Activated CD4-positive, alpha-beta T cell treated with anti-CD3 and anti-CD28 coated beads, Interleukin-2, amount 50 U/mL, for 1 hour (primary cell): ENCODE measurements around the gene GSC2.

Experiments
- DNase-seq: peaks from one replicate; pipeline ENCODE4 v3.0.0-alpha.2; 2020

Gene GSC2, protein sequence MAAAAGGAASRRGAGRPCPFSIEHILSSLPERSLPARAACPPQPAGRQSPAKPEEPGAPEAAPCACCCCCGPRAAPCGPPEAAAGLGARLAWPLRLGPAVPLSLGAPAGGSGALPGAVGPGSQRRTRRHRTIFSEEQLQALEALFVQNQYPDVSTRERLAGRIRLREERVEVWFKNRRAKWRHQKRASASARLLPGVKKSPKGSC

DNA sequence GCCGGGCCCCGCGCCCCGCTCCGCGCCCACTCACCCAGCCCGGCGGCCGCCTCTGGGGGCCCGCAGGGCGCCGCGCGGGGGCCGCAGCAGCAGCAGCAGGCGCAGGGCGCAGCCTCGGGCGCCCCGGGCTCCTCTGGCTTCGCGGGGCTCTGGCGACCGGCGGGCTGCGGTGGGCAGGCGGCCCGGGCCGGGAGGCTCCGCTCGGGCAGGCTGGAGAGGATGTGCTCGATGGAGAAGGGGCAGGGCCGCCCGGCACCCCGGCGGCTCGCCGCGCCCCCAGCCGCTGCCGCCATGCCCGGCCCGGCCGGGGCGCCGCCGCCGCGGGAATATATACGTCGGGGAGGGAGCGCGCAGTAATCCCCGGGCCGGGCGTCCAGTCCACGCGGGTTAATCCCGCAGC lies at the start of gene GSC2:
GSC2 (minus strand) TSS at position 302 of the 400 bp plus-strand sequence; CDS start at position 293, 9 bp downstream.
- no peak for DNase-seq

DNA sequence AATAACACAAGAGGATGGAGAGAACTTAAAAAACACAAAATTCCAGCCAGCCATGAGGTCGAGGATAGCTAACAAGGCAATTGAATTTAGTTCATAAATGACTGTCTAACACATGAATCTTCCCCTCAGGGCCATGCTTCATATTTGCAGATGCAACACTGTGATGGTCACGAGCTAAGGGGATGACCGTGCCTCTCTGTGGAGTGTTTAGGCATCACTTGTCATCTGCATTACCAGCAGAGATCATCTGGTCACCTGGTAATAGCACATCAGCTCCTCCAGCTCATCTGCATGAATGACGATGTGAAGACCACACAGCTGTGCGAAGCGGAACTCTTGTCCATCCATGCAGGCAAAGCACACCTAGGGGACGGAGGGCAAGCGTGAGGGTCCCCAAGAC lies 49.4 kb upstream of the GSC2 start:
- DNase-seq = no peak

DNA sequence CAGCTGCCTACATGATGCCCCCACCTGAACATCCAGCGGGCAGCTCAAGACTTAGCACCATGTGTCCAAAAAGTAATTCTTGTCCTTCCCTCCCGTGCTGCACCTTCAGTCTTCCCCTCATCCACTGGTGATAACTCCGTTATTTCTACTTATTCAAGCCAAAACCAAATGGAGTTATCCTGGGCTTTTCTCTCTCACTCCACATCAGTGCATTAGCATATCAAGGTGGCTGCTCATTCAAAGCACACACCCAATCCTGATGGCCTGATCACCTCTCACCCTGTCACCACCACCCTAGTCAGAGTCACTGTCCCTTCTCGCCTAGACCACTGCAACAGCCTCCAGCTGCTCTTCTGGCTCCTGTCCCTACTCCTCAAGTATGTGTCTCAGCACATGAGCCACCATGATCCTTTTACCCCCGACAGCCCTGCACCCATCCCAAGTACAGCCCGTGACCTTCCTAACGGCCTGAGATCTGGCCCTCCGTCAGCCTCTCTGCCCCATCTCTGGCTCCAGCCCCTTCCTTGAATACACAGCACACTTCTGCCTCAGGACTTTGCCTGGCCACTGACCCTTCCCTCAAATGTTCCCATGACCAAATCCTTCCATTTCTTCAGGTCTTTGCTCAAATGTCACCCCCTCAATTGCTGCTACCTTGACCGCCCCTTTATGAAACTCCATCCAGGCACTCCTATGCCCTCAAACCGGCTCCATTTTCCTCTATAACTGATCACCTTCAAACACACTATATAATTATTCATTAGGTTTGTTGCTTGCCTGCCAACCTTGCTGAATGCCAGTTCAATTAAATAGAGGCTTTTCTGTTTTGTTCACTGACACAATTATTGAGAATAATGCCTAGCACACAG lies 48.1 kb upstream of the GSC2 start:
- DNase-seq = no peak

DNA sequence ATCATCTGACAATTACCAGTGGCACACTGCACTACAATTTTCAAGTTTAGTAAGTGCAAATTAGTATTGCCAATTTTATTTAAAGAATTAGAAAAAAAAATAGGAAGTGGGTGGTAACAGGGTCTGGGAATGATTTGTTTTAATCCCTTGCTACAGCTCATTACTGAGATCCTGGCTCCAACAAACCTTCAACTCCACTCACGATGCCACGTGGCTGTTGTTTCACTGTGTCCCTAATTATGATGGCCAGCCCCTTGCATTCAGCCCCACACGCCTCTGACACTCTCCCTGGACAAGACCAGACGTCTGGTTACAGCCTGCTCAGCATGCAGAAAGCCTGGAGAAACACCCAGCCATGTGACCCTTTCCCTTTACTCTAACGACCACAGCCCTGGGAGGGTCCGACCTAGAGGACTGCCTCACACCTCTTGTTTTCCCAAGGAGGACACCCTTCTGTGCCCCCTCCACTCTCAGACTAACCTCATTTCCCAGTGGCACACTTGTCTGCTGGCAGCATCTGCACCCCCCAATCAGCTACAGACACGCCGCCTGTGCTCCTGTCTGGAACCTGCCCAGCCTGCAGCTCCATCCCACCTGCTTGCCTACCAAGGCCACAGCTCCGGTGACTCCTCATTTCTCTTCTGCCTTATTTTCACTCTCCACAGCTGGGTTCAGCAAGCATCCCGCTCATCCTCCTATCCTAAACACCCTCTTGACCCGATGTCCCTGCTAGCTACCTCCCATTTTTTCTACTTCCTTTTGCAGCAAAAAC lies 46.9 kb upstream of the GSC2 start:
- DNase-seq = no peak

DNA sequence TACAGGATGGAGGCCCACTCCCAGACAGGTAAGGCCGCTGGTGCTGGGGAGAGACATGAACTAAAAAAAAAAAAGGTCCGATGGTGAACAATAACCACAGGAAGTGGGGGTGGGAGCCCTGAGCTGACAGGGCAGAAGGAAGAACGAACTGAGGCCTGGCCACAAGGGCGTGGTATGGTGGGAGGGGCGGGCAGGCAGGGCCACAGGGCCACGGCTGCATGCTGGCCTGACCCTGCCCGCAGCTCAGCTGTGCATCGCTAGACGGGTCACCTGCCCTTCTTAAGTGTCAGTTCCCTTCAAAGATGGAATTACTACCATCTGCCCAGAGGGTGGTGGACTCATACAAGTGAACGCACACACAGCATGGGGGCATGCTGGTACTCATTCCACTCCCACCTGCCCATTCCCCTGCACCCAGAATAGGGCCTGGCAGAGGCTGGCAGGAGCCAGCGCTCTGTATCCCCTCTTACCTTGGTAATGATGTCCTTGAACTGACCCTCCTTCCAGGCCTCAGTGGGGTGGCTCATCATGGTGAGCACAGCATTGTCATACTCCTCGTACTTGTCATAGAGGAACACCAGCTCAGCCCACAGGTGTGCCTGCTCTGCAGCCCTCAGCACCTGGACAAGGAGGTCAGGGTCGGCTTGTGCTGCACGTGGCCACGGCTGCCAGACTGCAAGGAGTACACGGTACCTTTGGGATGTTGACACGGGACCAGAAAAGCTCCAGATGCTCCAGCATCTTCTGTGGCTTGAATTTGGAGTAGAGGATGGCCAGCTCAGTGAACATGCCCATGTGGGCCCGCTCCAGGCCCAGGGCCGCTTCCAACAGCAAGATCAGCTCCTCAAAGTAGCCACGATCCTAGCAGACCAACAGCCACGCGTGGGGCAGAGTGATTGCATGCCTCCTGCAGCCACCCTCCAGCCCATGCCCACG lies 46.0 kb upstream of the GSC2 start:
- no peak for DNase-seq

DNA sequence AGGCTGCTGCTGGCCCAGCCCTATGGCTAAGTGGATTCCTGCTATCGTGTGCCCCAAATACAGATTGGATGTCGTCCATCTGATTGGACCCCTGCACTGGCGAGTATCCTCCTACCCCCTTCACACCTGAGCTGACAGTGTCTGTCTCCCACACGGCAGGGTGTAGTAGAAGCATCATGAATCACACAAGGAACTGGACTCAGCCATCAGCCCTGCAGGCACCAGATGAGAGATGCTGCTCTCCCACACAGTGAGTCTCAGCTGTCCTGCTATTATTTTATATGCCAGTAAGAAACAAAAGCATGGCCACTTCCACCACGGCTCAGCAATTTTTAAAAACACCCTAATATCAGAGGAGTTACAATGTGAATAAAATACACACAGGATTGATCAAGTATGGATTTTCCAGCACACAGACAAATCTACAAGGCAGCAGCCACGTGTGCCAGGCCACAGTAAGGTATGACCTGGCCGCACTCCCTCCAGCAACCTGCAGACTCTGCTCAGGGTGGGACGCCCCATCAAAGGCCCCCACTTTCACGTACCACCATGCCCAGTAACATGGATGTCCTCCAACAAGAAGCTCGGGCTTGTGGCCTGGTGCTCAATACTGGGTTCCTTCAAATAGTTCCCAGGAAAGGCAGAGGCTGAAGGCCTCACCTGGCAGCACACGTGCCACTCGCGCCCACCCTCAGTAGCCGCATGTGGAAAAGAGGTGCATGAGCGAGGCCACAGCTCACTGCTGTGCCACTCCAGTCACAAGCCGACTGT lies 44.9 kb upstream of the GSC2 start:
- no peak for DNase-seq

DNA sequence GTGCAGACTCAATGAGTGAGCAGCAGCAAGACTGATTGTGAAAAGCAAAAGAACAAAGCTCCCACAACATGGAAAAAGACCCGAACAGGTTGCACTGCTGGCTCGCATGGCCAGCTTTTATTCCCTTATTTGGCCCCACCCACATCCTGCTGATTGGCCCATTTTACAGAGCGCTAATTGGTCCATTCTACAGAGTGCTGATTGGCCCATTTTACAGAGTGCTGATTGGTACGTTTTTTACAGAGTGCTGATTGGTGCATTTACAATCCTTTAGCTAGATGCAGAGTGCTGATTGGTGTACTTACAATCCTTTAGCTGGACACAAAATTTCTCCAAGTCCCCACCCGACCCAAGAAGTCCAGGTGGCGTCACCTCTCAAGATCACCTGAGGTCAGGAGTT lies 43.8 kb upstream of the GSC2 start:
- no peak for DNase-seq

DNA sequence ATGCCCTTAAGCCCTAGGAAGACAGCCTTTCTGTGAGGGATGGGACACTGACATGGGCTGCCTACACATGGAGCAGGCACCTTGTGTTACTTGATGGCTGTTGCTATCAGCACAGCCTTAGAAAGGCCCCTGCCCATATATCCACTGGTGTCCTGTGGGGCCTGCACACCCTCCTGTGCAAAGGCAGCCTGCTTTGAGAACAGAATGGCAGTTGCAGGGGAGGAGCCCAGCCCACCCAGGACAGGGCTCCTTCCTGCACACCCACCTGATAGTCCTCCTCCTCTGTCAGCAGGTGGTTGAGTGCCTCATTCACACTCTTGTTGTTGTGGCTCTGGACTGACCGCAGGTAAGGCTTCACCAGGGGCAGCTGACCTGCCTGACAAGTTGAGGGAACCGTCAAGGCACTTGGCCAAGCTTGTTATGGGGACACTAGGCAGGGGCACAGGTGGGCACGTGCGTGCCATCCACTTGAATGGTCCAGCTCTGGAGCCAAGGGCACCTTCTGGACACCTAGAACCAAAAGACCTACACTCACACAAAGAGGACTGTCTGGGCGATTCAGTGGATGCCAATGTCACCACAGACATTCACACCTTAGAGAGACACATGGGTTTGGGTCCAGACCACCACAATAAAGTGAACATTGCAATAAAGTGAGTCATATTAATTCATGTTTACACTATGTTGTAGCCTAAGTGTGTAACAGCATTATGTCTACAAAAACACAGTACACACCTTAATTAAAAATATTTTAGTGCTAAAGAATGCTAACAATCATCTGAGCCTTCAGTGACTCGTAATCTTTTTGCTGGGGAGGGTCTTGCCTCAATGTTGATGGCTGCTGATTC lies 37.8 kb upstream of the GSC2 start:
- no peak for DNase-seq

DNA sequence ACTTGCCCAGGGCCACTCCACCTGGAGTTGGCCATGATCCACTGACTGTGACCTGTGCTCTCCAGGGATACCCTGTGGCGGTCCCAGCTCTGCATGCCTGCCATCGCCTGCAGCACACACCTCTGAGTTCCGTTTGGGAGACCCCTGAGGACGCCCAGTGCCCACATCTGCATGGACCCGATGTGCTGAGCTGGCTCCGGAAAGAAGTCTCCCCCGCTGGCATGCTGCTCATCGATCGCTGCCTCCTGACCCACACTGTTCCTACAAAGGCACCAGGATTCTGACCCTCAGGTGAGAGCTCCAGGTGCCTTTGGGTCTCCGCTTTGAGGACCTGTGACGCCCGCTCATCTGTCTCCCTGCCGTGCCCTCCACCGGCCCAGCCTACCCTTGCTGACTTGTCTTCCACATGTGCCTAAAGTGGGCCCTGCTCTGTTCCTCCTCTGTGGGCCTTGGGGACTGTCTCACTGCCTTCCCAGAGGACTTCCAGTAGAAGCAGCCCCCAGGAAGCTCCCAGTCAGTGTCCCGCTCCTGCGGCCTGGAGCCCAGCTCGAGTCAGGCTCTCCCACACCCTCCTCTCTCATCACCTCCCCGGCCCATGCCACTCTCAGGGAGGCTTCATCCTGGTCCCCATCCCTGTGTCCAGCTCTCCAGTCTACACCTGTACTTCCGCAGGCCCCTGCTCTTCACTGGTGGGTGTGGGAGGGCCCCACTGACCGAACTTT lies 34.3 kb upstream of the GSC2 start:
- DNase-seq = no peak

DNA sequence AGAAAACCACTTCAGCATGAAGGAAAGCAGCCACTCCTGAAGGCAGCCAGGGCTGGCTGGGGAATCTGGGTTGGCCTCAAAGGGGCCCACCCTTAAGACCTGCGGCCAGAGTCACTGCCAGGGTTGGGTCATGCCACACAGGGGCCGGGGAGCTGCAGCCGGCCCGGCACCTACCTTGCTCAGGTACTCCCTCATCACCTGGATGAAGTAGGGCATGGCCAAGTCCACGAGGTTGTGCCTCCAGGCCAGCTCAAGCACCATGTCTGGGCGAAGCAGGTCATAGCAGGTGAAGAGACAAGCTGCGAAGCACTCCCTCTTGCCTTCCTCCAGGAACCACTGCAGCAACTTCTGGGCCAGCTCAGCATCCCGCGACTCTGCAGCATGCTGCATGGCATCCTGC lies 33.1 kb upstream of the GSC2 start:
- DNase-seq = no peak

DNA sequence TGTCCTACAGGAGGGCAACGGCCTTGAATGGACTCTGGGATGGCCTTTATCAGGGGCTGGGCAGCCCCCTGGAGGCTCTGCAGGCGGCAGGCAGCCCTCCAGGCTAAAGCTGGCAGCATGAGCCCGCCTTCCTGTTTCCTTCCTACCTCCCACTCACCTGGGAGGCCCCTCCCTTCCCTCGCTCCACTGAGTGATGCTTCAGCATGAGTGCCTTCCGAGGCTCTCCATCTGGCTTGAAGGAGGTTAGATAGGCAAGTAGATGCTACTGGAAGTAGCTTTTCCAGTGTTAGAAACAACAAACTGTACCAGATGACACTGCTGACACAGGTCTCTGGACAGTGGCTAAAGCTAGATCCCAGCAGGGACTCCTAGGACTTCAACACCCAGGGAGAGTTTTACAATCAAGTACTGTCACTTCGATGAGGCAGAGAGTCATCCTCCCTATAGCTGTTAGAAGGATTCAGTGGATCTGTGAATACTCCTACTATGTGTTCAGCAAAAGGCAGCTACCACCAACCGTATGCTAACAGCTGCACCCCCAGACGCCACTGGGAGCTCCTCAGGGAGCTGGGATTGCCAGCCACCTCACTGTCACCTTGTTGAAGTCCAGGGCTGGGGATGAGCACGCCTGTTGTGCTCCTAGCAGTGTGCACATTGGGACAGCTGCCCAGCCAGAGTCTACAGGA lies 32.5 kb upstream of the GSC2 start:
- DNase-seq = no peak

DNA sequence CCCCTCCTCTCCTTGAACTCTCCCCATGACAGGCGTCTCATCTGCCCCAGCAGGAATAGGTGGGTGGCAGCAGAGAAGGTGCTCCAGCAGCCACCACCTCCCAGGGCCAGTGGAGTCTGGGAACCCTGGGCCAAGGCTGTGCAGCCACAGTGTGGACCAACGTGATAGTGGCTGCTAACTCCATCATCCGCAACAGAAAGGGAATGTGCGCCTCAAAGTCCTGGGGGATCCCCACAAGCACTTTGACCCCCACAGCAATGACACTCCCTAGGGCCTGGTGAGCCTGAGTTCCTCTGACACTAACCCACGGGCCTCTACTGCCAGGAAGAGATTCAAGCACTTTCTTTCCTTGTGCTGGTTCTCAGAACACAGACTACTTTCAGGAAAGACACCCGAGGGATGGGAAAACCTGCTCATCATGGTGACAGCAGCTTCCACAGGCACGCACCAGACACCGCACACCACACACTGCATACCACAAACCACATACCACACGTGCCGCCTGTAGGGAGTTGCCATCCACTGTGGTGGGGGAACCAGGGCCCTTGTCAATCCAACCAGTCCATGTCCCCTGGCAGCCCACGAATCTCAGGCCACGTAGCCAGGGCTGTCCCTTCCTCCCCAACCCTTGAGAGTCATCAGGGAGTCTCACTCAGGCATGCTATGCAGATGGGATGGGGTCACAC lies 31.8 kb upstream of the GSC2 start:
- no peak for DNase-seq

DNA sequence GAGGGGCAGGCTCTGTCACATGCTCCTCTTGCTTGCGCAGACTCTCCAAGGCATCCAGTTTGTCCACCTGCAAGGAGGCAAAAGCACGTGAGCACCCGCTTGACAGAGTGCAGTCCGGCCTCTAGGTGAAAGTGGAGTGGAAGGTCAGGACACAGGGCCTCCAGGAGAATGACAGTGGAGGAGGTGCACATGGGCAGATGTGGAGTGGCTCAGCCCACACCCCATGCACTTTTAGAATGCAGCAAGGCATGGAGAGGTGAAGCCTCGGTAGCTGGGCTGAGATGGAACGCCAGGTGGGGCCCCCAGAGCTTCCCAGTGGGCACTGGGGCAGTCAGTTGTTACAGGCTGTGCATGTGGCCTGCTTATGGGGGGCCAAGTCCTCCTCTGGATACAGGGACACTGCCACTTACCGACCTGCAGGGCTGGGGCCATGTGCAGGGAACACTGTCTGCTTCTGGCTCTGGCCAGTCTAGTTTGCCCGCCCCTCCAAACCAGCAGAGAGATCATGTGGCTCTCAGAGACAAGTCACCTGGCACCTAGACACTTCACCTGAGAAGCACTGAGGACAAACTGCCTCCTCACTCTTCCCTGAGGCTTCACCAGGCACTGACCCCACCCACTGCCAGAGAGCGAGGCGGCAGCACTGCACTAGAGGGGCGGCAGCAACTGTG lies 30.8 kb upstream of the GSC2 start:
- DNase-seq = no peak

DNA sequence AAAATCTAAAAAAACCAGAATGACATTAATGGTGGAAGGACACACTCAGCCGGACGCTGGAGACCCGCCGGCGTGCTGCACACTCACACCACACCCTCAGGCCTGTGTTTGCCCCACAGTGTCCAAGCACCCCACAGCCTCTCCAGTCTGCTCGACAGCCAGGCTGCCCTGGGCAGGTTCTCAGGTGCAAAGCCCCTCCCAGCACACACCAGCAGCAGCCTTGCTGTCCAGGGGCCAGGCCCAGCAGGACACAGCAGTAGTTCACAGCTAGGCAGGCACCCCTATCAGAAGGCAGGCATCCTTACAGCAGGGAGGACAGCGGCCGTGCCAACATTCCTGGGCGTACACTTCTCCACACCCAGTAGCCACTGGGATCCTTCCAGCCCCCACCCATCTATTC lies 30.1 kb upstream of the GSC2 start:
- DNase-seq = no peak

DNA sequence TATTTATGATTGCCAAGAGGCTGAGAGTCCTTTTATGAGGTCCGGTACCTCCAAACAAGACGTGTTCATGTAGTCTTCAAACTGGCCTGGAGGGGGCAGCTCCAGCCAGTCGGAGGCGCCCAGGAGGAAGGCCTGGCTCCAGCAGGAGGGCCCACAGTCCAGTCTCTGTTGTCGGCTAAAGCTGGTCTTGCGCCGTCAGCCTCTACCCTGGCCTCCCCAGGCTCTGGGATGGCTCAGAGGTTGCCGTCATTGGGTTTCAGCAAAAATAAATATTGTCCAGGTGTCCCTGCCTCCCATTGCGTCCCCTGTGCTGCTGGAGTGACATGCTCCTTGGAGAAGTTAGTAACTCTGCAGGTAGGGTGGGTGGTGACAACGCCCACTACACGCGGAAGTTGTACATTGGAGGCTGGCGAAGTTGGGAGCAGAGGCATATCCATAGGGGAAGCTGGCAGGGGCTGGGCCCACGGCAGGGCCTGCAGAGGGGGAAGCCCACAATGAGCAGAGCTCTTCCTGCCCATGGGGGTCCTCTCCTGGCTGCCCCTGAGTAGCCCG lies 29.5 kb upstream of the GSC2 start:
- no peak for DNase-seq

DNA sequence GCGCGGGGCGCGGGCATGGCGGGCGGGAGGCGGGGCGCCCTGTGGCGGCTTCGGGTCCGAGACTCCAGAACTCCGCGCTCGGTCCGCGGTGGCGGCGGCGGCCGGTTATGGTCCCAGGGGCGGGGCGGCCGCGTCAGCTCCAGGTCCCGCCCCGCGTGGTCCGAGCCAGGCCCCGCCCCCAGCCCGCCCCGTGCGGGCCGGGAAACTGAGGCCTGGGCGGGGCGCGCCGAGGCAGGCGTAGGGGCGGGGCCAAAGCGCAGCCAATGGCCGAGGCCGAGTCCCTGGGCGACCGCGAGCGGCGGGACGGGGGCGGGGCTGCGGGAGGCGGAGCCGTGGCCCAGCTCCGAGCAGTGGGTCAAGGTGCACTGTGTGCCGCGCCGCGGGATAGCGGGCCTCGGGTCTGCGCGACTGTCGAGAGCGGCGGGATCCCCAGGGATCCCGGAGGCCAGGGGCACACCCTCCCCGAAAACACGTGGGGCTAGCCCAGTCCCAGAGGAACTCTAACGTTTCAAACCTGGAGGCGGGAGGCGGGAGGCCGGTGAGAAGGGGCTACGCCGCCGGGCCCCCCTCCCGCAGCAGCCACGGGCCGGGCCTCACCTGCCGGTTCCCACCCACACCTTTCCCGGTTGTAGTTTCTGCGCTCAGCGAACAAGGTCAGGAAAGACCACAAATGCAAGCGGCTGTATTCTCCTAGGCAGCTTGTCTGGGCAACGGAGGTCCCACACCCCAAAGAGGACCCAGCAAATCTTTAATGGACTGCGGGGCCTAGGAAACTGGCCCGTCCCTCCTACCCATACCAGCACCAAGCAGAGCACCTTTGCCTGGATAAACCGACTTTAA lies 28.8 kb upstream of the GSC2 start, which contains the start of gene SLC25A1:
SLC25A1 (minus strand) TSS at position 80 of the 840 bp plus-strand sequence; CDS start at position 17, 63 bp downstream.
- peak; percentile 64 for DNase-seq
